GM23248 (cell line): Measurements from ENCODE around the gene MINDY4.

Experiments used
- EZH2 ChIP-seq: fragments of 200-600 bp; sonication (generic); IDR thresholded peaks from 2 replicates; pipeline ENCODE4 v1.6.1; 2018; ENCODE audit warnings: antibody characterized with exemption, mild to moderate bottlenecking; ENCODE audit not compliant: insufficient read depth, poor library complexity, severe bottlenecking
- EZH2phosphoT487 ChIP-seq: fragments of 200-600 bp; sonication (generic); IDR thresholded peaks from 2 replicates; pipeline ENCODE4 v1.6.1; 2018; ENCODE audit warnings: antibody characterized with exemption, moderate library complexity, mild to moderate bottlenecking, low read depth; ENCODE audit not compliant: insufficient read depth

DNA sequence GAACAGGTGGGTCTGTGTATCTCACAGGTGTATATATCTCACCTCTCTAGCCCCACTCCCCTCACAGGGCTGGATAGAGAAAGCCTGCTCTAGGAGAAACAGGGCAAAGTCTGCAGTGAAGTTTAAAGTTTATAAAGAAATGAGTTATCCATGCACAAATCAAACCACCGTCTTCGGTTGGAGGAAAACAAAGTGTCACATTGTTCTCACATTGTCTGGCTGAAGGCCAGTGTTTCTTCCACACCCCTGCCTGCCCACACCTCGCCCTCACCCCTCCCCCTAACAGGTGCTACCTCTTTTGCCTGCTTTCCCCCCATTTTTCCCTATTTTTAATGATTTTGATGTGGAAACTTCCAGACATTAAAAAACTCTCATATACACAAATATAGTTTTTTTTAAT, 166.2 kb downstream of the MINDY4 start:
- TF ChIP-seq EZH2 (no peak), EZH2phosphoT487 (no peak)
